Embryonic facial prominence (tissue), 1 donor: ENCODE data around the gene ARX.

Source experiments
- DNase-seq: peaks from one replicate; pipeline ENCODE4 v3.0.0-alpha.2; 2016; ENCODE audit errors: extremely low spot score

Gene ARX

GRCh38 chrX:25016938-25017598, 1.3 kb upstream of the ARX start:
- no peak for DNase-seq

DNA sequence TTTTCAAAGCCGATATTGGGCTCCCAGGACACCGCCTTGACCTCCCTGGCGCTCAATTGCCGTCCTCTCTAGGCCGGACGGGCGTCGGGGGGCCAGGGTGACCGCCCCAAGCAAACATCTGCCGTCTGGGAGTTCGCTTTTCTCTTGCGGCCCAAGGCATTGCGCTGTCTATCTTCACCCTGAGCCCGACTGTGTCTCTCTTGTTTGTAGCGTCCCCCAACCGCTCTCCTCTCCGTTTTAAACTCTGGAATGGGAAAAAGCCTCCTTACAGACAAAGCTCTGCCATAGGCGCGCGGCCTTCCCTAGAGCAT, 551 bp upstream of the ARX start:
- no peak for DNase-seq

DNA sequence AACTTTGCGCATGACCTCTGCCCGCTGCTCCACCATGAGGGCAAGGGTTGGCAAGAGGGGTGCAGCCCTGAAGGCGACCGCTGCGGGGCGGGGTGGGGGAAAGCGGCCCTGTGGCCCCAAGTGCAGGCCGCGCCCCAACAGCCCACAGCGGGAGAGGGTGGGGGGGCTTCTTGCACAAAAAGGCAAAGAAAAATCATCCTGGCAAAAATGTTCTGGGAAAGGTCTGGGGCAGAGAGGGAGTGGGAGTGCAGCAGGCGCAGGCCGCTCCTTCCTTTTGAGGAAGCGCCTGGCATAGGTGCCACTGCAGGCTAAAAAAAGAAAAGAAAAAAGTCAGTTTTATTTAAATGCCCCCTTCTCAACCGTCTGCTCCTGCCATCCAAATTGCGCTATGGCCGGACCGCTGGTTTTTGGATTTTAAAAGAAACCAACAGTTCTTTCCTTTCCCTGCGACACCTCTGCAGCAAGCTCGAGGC, 1.4 kb downstream of the ARX start:
- DNase-seq, result no peak

- DNase-seq, result no peak
Measured at GRCh38 chrX:25013632-25014365, 2.0 kb downstream of the ARX start.

DNA sequence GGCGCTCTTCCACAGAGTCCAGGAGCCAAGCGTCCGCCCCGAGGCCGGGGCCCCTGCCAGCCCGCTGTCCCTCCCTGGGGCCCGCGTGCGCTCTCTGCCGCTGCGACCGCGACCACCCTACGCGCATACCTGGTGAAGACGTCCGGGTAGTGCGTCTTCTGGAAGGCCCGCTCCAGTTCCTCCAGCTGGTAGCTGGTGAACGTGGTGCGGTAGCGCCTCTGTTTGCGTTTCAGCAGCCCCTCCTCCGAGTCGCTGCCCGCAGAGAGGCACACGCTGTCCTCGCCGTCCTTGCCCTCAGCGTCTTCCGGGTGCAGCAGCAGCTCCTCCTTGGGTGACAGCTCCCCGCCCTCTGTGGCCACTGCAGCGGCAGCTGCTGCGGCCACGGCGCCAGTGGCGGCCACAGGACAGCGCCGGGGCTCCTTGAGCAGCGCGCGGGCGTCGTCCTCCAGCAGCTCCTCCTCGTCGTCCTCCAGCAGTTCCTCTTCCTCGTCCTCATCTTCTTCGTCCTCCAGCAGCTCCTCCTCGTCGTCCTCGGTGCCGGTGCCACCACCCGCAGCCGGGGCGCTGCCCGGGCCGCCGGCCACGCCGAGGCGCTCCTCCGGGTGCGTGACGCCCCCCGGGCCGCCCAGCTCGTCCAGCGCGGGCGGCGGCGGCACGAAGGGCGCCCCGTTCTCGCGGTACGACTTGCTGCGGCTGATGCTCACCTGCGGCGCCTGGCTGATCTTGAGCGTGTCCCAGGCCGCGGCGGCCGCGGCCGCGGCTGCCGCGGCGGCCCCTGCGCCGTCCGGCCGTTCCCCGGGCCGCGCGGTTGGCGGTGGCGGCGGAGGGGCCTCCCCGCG, 2.8 kb downstream of the ARX start:
- no peak for DNase-seq

DNA sequence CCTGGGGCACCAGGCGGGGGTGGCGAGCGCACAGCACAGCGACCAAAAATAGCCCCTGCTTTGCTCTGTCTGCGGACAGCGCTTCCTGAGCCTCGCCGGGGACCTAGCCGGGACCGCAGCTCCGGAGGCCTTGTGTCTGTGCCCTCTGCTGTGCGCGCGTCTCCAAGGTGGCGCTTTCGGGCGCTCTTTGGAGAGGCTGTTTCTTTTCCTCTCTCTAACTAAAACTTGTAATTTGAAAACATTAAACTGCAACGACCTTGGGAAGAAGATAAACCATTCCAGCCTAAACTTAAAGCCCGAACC, 3.4 kb downstream of the ARX start:
- DNase-seq, result no peak

- DNase-seq, result no peak
Measured at GRCh38 chrX:25011589-25012432, 4.0 kb downstream of the ARX start.

- DNase-seq, result no peak
Measured at GRCh38 chrX:25010784-25011588, 4.8 kb downstream of the ARX start.

DNA sequence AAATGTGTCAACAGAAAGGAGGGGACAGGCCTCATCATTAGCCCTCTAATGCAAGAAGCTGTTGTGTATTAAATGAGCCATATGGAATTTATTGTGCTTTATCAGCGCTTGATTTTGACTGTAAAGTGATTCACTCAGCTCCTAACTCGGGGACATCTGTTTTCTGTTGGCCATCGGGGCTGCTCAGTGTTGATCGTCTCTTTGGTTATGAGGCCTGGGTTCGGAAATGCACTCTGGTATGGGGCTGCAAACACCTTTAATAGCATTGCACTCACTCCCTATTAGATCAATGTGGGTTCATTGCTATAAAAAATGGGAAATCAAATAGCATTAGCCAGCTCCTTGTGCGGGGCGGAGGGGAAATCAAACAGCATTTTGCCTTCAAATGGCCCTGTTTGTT, 6.4 kb downstream of the ARX start:
- DNase-seq, result no peak

DNA sequence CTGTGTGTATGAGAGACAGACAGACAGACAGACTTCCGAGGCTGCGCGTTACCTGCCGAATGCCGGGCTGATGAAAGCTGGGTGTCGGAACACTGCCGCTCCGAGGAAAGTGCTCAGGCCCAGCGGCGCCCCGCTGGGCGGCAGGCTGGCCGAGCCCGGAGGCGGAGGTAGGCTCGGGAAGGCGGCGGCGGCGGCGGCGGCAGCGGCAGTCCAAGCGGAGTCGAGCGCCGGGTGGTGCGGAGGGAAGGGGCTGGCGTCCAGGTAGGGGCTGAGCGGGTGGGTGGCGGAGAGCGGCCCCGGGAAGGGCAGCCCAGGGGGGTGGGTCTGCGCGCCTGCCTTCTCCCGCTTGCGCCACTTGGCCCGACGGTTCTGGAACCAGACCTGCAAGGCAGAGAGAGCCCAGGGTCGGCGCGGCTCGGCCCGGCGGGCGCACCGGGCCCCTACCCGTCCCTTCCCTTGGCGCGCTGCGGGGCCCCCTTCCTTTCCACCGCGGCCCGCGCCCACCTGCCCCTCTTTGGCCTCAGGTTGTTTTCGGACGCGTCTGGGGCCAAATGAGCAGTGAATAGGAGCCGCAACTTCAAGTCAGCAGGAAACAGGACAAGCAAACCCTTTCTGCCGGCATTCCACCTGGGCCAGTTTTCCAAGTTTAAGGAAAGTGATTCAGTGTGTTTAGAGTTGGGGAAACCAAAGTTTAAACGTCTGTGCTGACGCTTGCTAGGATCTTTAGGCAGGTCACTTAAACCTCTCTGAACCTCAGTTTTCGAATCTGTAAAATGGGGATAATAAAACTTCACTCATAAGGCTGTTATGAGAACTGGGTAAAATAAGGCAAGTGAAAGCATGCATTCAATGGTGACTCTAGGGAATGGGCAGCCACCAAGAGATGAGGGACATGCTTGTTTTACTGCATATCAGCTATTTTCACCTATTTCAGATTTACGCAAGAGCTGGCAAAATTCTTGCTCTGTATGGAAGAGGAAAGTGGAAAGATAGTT, 8.4 kb downstream of the ARX start:
- no peak for DNase-seq

DNA sequence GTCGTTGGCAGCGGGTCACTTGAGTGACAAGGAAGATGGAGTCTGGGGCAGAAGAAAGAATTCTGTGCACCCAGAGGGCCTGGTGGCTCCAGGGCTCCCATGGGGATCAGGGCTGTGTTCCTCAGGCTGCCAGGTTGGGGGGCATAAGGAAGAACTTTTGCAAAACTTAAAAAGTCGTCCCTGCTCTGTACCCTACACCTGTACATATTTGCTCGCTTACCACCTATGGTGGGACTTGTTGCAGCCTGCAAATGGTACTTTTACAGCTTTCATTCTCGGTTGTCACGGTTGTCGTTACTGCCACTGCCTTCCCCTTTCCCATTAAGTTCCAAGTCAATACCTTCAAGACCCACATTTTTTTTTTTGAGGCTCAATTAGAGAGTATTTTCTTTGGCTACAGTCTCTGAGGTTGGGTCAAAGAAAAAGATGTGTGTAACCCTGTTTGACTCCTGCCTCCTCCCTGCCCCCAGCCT, 9.1 kb downstream of the ARX start:
- no peak for DNase-seq

- no peak for DNase-seq
Measured at GRCh38 chrX:25005382-25006185, 10.2 kb downstream of the ARX start.

GRCh38 chrX:25005034-25005381, 10.8 kb downstream of the ARX start:
- DNase-seq, result no peak

- no peak for DNase-seq
Measured at GRCh38 chrX:25004485-25005032, 11.2 kb downstream of the ARX start.

DNA sequence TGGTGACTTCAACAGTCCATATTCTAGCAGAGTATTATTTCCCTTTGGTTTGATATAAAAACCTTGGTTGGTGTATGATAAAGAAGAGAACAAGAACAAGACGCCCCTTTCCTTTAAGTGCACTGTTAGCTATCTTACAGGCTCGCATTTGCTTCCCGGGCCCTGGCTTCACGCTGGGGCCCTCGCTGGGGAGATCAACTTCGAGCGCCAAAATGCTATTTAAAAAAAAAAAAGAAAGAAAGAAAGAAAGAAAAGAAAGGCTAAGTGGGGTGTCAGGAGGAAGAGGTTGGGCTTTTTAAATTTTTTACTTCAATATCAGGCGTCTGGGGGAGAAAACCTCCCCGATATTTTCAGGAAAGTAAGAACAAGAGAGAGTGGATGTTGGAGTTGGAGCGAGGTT, 11.7 kb downstream of the ARX start:
- no peak for DNase-seq

DNA sequence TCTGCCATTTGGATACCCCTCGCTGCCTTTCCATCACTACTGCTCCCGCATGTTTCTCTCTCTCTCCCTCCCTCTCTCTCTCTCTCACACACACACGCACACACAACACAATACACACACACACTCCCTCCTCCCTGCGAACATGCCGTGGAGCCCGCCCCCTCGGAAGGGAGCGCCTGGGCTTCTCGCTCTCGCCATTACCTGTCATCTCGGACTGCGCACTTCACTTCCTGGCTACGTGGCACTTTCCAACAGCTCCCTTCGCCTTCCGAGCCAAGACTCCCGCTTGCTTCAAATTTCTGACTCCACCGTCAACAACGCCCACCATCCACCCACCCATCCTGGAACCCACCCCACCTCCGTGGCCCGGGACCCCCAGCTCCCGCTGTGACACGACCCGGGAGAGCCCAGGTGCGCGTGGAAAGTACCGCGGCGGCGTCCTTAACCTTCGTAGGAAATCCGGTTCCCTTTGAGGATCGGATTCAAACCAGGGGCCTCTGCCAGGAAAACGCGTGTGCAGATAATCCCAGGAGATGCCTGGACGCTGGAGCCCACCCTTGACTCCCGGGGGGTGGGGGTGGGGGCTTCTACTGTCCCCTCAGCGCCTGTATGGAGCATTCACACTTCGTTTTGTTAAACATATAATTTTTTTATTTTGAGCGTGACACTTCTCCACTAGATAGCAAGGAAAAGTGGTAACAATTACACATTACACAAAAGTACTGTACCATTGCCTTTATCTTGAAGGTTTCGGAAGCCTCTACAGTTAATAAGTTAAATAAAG, 12.5 kb downstream of the ARX start:
- no peak for DNase-seq

DNA sequence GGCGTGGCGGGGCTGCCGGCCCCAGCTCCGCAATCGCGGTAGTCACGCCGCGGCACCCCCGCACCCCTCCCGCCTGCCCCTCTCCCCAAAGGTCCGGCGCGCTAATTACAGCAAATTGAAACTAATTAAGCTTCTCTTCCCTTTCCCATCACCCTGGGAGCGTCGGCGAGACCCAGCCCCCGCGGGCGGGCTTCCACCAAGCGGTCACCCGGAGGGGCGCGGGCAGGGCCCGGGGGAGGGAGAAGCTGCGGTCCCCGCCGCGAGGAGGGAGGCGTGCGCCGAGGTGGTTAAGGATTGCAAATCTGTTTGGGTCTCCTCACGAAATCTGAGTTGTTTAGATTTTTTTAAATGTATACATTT, 13.1 kb downstream of the ARX start:
- no peak for DNase-seq
